Skeletal muscle satellite cell (primary cell): ENCODE data around the gene PDE10A.
A peak's percentile ranks its signal among the peaks of the same experiment; 100 is the strongest.
"Not testable (repeated sequence)": the region's sequence is repeated elsewhere in the genome, so short reads cannot be mapped to it uniquely, and the experiment has no call there.

Source experiments
- H3K27me3 ChIP-seq: 2 replicates; pipeline ENCODE4 v1.7.0; 2013; ENCODE audit warnings: low read length; ENCODE audit not compliant: control insufficient read depth, insufficient read depth
- H3K36me3 ChIP-seq: 2 replicates; pipeline ENCODE4 v1.7.0; 2013; ENCODE audit warnings: mild to moderate bottlenecking, control low read depth, low read length; ENCODE audit not compliant: insufficient read depth
- H3K4me1 ChIP-seq: 2 replicates; pipeline ENCODE4 v1.7.0; 2013; ENCODE audit warnings: low read length; ENCODE audit not compliant: control insufficient read depth, insufficient read depth
- H3K4me2 ChIP-seq: 2 replicates; pipeline ENCODE4 v1.7.0; 2013; ENCODE audit warnings: mild to moderate bottlenecking, low read length
- H3K4me3 ChIP-seq: 2 replicates; pipeline ENCODE4 v1.7.0; 2013; ENCODE audit warnings: low read length
- H3K9ac ChIP-seq: 2 replicates; pipeline ENCODE4 v1.7.0; 2013; ENCODE audit warnings: mild to moderate bottlenecking, low read depth, low read length, moderate library complexity
- H3K9me3 ChIP-seq: replicated peaks from 2 replicates; pipeline ENCODE4 v1.7.0; 2013; ENCODE audit warnings: mild to moderate bottlenecking, control low read depth, low read length

The PDE10A gene

DNA sequence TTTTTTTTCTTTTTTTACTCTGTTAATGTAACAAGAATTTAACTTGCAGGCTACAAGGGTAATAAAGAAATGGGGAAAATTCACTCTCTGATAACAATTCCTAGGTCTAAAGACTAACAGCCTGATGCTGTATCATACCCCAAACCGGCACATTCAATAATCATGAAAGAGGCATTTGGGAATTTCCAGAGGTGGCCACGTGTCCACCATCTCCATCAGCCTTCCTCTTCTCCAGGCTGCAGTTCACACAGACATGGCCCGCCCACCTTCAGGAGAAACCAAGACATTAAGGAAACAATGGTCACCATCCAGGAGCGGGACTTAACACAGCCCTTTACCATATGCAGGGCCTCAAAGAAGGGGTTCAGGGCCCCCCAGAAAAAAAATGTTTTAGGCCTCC is 44.8 kb downstream of the PDE10A start:
- Histone ChIP-seq H3K4me3 (no peak overlapping the region), H3K4me2 (no peak overlapping the region), H3K27me3 (no peaks in the 10 kb centered on the region), H3K4me1 (peaks cover 9% of the 10 kb centered on the region), H3K9me3 (no peaks in the 10 kb centered on the region), H3K36me3 (no peaks in the 10 kb centered on the region), H3K9ac (no peak overlapping the region)

DNA sequence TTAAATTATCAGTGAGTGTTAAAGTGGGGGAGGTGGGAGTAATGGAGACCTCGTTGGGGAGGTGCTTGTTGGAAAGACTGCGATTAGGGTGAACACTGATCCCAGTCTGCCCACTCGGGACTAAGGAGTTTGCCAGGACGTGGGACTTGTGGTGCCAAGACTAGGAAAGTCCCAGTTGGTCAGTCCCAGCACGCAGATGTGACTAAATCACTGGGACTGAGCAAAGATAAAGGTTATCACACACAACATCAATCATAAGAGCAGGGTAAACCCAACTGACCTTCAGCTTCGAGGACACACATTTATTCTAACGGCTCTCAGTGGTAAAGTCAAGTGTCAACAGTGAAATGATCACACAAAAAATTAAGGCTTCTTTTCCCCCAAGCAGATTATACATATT is 45.5 kb downstream of the PDE10A start:
- Histone ChIP-seq H3K36me3 (no peaks in the 10 kb centered on the region), H3K4me3 (no peak overlapping the region), H3K9ac (no peak overlapping the region), H3K4me1 (peaks cover 9% of the 10 kb centered on the region), H3K27me3 (no peaks in the 10 kb centered on the region), H3K4me2 (no peak overlapping the region), H3K9me3 (no peaks in the 10 kb centered on the region)

DNA sequence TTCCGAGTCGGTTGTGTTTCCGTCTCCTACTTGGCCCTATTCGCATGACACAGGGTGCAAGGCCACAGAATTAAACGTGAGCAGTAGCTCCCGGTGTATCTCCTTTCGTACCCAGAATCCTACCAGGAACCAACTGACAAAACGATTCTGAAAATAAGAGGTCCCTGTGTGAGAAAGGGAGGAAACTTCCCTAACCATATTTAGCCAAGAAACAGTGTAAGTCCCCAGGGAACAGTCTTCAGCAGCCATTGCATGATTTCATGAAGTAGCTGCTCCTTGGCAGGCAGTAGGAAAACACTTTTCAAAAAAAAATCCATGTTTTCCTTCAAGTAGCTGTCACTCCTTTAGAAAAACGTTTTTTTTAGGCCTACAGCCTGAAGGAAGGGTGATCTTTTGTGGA is 46.9 kb downstream of the PDE10A start:
- H3K4me1 ChIP-seq: peaks cover 9% of the 10 kb centered on the region
- H3K27me3 ChIP-seq: no peaks in the 10 kb centered on the region
- H3K9me3 ChIP-seq: no peaks in the 10 kb centered on the region
- H3K9ac ChIP-seq: peak overlapping the region; percentile 84
- no peaks in the 10 kb centered on the region for H3K36me3 ChIP-seq
- peak overlapping the region; percentile 85 for H3K4me2 ChIP-seq
- H3K4me3 ChIP-seq: peak overlapping the region; percentile 62

DNA sequence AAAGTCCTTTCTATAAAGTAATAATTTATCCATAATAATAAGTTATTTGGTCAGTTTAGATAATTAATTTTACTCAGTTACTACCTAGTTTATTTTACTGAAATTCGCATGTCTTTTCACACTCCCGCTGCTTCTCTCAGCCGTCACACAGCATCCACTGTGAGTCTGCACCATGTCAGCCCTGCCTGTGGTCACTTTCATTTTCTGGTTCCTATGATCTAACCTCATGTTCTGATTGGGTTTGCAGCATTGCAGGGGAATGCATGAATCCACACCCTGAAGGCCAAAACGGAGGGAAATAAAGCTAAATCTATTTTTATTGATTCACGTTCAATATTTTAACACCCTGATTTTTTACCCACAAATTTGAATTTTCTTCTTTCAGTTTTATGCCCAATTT is 47.4 kb downstream of the PDE10A start:
- Histone ChIP-seq H3K9me3 (no peaks in the 10 kb centered on the region), H3K4me2 (peak overlapping the region; percentile 85), H3K4me3 (peak overlapping the region; percentile 62), H3K9ac (peak overlapping the region; percentile 84), H3K36me3 (no peaks in the 10 kb centered on the region), H3K4me1 (peaks cover 9% of the 10 kb centered on the region), H3K27me3 (no peaks in the 10 kb centered on the region)

DNA sequence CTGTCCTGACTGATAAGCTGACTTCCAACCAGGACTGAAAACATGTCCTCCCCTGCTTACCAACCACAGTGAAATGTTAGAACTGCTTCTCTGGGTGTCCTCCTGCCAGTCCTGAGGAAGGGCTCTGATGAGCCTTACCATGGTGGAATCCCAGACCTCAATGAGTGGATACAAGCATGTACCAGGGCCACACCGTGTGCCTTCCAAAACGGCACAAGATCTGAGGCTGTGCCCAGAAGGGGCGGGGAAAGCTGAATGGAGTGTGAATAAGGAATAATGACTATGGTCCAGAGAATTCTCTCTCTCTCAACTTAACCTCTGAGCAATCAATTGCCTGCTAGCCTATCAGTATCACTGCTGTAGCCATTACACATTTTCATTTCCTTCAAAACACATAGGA is 51.7 kb downstream of the PDE10A start:
- Histone ChIP-seq H3K4me2 (no peak overlapping the region), H3K9me3 (no peaks in the 10 kb centered on the region), H3K4me3 (no peak overlapping the region), H3K36me3 (no peaks in the 10 kb centered on the region), H3K4me1 (peaks cover 6% of the 10 kb centered on the region), H3K9ac (no peak overlapping the region), H3K27me3 (no peaks in the 10 kb centered on the region)

DNA sequence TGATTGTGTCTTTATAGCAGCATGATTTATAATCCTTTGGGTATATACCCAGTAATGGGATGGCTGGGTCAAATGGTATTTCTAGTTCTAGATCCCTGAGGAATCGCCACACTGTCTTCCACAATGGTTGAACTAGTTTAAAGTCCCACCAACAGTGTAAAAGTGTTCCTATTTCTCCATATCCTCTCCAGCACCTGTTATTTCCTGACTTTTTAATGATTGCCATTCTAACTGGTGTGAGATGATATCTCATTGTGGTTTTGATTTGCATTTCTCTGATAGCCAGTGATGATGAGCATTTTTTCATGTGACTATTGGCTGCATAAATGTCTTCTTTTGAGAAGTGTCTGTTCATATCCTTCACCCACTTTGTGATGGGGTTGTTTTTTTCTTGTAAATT is 54.5 kb downstream of the PDE10A start:
- H3K36me3 ChIP-seq, H3K9ac ChIP-seq, H3K4me2 ChIP-seq, H3K27me3 ChIP-seq, H3K4me3 ChIP-seq, H3K9me3 ChIP-seq, H3K4me1 ChIP-seq: not testable (repeated sequence)

DNA sequence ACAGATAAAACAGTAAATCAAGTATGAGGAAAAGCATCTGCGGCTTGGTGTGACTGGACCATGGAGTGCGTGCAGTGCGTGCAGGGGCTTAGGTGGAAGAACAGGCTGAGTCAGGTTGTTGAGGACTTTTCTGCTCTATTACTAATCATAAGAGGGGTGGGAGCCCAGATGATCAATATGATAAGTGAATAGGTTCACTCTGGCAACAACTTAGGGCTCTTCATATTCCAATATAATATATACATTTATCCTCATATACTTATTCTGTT is 56.4 kb downstream of the PDE10A start:
- no peaks in the 10 kb centered on the region for H3K27me3 ChIP-seq
- no peaks in the 10 kb centered on the region for H3K36me3 ChIP-seq
- H3K9me3 ChIP-seq: no peaks in the 10 kb centered on the region
- no peak overlapping the region for H3K9ac ChIP-seq
- no peak overlapping the region for H3K4me3 ChIP-seq
- no peaks in the 10 kb centered on the region for H3K4me1 ChIP-seq
- no peak overlapping the region for H3K4me2 ChIP-seq

DNA sequence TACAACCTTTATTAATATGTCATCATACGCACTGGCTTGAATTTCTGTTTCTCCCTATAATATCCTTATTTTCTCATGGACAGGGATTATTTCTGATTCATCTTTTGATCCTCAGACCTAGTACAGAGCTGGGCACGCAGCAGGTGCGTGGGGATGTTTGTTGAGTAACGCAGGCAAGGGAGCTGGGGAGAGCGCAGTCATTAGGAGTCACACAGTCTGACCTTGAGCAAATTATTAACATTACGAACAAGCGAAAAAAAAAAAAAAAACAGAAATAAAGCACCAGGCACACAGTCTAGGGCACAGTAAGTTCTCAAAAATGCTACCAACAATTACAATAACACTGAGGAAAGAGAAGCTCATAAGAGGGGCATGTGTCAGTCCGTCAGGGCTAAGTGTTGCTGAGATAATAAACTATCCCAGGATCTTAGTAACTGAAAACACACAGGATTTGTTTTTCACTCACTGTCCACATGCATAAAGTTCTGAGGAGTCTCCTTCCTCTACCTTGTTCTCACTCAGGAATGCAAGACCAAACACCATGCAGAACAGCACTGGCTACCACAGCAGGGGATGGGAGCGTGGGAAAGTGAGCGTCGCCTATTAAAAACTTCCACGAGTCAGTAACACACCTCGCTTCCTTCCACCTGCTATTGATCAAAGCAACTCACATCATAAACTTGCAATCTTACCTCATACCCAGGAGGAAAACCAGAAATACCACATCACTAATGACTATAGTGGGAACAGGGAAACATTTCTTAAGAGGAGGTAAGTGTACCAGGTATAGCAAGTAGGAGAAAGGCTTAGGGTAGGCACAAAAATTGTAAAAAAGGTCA is 56.9 kb downstream of the PDE10A start:
- H3K9ac ChIP-seq: no peak overlapping the region
- no peaks in the 10 kb centered on the region for H3K4me1 ChIP-seq
- no peaks in the 10 kb centered on the region for H3K36me3 ChIP-seq
- H3K4me2 ChIP-seq: no peak overlapping the region
- no peak overlapping the region for H3K4me3 ChIP-seq
- no peaks in the 10 kb centered on the region for H3K9me3 ChIP-seq
- H3K27me3 ChIP-seq: no peaks in the 10 kb centered on the region

DNA sequence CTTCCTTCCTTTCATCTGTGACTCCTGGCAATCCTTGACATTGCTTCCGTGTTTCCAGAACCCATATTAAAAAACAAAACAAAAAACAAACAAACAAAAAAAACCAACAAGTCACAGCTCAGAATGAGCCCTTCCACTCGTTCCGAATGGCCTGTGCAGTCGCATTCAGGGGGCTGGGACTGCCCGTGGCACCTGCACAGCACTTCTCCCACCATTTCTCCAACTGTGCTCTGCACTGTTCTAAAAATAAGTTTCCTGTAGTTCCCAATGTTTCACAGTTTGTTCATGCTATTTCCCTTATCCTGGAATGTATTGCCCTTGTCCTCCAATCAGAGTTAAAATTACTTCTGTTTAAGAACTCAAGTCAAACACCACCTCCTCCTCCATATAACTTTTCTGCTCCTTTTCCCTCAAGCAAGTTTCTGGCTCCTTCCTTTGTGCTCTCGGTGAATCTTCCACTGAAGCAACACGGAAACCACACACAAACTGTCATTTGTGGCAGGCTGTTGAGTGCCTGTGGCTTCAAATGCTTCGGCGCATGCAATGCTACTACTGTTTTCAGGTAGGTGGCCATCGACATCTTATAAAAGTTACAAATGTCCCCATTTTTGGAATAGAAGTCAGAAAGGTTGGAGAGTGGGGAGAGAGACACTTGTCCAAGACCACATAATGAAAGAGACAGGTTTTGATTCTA is 57.7 kb downstream of the PDE10A start:
- no peak overlapping the region for H3K9ac ChIP-seq
- no peaks in the 10 kb centered on the region for H3K4me1 ChIP-seq
- H3K9me3 ChIP-seq: no peaks in the 10 kb centered on the region
- H3K4me3 ChIP-seq: no peak overlapping the region
- H3K27me3 ChIP-seq: no peaks in the 10 kb centered on the region
- H3K36me3 ChIP-seq: no peaks in the 10 kb centered on the region
- no peak overlapping the region for H3K4me2 ChIP-seq

DNA sequence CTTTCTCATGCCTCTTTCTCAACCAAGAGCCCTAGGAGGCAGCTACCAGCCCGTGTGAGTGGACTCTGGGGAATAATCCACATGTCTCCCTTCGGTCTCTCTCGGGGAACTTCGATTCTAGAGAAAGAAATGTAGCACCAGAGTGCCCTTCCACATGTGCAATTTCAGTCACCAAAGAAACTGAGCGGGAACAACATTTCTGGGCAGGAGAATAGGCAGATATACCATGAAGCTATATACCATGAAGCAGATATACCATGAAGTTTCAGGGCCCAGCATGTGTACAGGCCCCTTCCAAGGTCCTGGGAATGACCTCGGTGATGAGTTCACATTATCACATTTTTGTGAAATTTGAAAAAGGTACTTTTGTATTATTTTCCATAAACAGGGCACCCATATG is 60.8 kb downstream of the PDE10A start:
- H3K36me3 ChIP-seq: no peaks in the 10 kb centered on the region
- no peak overlapping the region for H3K4me3 ChIP-seq
- H3K9me3 ChIP-seq: no peaks in the 10 kb centered on the region
- no peaks in the 10 kb centered on the region for H3K4me1 ChIP-seq
- no peak overlapping the region for H3K4me2 ChIP-seq
- H3K9ac ChIP-seq: no peak overlapping the region
- H3K27me3 ChIP-seq: no peaks in the 10 kb centered on the region

DNA sequence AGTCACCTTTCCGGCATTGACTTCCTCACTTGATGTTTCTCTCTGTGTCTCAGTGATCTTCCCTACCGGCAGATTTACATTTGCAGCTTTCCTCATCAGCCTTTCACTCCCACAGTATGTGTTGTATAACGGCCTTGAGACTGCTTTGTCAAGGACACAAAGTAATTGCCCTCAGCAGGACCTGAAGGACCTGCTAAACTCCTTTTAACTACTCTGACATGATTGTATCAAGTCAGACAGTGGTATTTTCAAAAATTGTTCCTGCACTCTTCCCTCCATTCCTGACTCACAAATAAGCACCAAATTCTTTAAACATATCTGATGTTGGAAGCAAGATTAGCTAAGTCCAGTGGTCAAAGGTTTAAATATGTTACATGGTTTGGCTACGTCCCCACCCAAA is 62.4 kb downstream of the PDE10A start:
- Histone ChIP-seq H3K36me3 (no peaks in the 10 kb centered on the region), H3K4me3 (no peak overlapping the region), H3K4me1 (no peaks in the 10 kb centered on the region), H3K27me3 (no peaks in the 10 kb centered on the region), H3K4me2 (no peak overlapping the region), H3K9me3 (no peaks in the 10 kb centered on the region), H3K9ac (no peak overlapping the region)
